ENCODE results near the gene RNF220.

The RNF220 gene

GRCh38 chr1:44431861-44432260 is 26.8 kb downstream of the RNF220 start:
- DNase-seq (ENCODE audit: low read depth in 2 of 2): no peak

- no peak for DNase-seq (ENCODE audit: low read depth in 2 of 2)
Observed at GRCh38 chr1:44433209-44433608, 28.2 kb downstream of the RNF220 start.

GRCh38 chr1:44436401-44437106 is 31.5 kb downstream of the RNF220 start:
- DNase-seq (ENCODE audit: low read depth in 2 of 2): no peak

- no peak for DNase-seq (ENCODE audit: low read depth in 2 of 2)
Observed at GRCh38 chr1:44437107-44437716, 32.2 kb downstream of the RNF220 start.

- DNase-seq (ENCODE audit: low read depth in 2 of 2): no peak
Observed at GRCh38 chr1:44442791-44443190, 37.7 kb downstream of the RNF220 start.

- DNase-seq (ENCODE audit: low read depth in 2 of 2): no peak
Observed at GRCh38 chr1:44447051-44447810, 42.2 kb downstream of the RNF220 start.

GRCh38 chr1:44453798-44454349 is 48.8 kb downstream of the RNF220 start:
- DNase-seq (ENCODE audit: low read depth in 2 of 2): no peak

GRCh38 chr1:44454704-44455103 is 49.6 kb downstream of the RNF220 start:
- no peak for DNase-seq (ENCODE audit: low read depth in 2 of 2)

GRCh38 chr1:44460107-44460882 is 55.2 kb downstream of the RNF220 start:
- no peak for DNase-seq (ENCODE audit: low read depth in 2 of 2)

GRCh38 chr1:44464361-44464760 is 59.3 kb downstream of the RNF220 start:
- DNase-seq (ENCODE audit: low read depth in 2 of 2): no peak

GRCh38 chr1:44467566-44467965 is 62.5 kb downstream of the RNF220 start:
- no peak for DNase-seq (ENCODE audit: low read depth in 2 of 2)

GRCh38 chr1:44471911-44472453 is 66.9 kb downstream of the RNF220 start:
- DNase-seq (ENCODE audit: low read depth in 2 of 2): no peak

- no peak for DNase-seq (ENCODE audit: low read depth in 2 of 2)
Observed at GRCh38 chr1:44472620-44473525, 67.8 kb downstream of the RNF220 start.

- DNase-seq (ENCODE audit: low read depth in 2 of 2): no peak
Observed at GRCh38 chr1:44476891-44477290, 71.8 kb downstream of the RNF220 start.

GRCh38 chr1:44481701-44482100 is 76.6 kb downstream of the RNF220 start:
- no peak for DNase-seq (ENCODE audit: low read depth in 2 of 2)

GRCh38 chr1:44483089-44483874 is 78.2 kb downstream of the RNF220 start:
- DNase-seq (ENCODE audit: low read depth in 2 of 2): no peak

GRCh38 chr1:44484155-44484688 is 79.2 kb downstream of the RNF220 start:
- no peak for DNase-seq (ENCODE audit: low read depth in 2 of 2)

- DNase-seq (ENCODE audit: low read depth in 2 of 2): peak; percentile 55 to 63
Observed at GRCh38 chr1:44485229-44485933, 80.3 kb downstream of the RNF220 start.
